Fibroblast of mammary gland (primary cell): ENCODE results near the gene GREM2.
A peak's percentile ranks its signal among the peaks of the same experiment; 100 is the strongest.

Experiments used
- DNase-seq: peaks from one replicate; pipeline ENCODE4 v3.0.0-alpha.2; 2010; ENCODE audit warnings: low read depth
- H3K4me3 ChIP-seq: 2 replicates; pipeline ENCODE4 v1.5.1; 2011; ENCODE audit warnings: low read depth, mild to moderate bottlenecking, low read length, moderate library complexity; ENCODE audit not compliant: control insufficient read depth
- CTCF ChIP-seq: conservative IDR thresholded peaks from 2 replicates; pipeline ENCODE4 v1.5.1; 2011; ENCODE audit warnings: low read depth, low read length, inconsistent platforms; ENCODE audit not compliant: control insufficient read depth, insufficient read depth

GREM2 gene

GRCh38 chr1:240464099-240464498 is 147.9 kb downstream of the GREM2 start:
- H3K4me3 ChIP-seq: no peak overlapping the region
- peak; percentile 60 for DNase-seq
- TF ChIP-seq CTCF: no peak

DNA sequence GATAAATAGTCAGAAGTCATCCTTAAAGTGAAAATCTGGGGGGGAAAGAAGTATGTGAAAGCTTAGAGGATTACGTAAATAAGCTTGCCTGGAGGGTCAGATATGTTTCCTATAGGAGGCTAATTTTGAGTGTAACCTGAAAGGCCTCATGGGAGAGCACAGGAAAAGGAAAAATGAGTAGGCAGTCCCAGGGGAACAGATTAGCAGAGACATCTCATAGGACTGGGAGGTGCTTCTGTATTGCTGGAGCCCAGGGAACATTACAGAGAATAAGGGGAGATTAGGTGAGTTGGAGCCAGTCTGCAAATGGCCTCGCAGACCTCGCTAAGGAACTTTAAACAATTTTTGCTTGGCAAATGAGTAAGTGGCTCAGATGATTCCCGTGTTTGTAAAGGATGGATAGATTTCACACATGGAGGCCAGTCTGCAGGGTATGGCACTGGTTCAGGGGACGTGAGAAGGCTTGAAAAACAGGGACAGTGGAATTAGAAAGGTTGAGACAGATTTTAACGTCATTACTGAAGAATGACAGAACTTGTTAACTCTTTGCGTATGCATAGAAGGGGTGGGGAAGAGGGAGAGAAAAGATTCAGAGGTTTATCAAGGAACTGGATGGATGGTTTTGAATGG is 149.1 kb downstream of the GREM2 start:
- no peak for TF ChIP-seq CTCF
- DNase-seq: peak; percentile 47

DNA sequence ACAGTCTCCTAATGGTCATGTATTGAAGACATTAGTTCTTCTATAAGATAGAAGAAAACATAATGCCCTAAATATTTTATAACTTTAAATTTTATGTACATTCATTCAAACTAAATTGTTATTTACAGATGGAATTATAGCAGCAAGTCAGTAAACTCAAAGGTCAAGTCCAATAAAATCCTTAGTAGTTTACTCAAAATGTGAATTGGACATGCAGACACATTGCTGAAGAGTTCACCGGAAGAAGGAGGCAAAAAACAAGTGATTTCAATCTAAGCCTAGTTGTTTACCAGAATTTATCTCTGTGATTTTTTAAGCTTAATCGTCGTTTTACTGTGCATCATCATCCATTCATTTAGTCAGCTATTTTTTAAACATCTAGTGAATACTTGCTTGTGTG is 149.7 kb downstream of the GREM2 start:
- no peak overlapping the region for H3K4me3 ChIP-seq
- DNase-seq: no peak
- TF ChIP-seq CTCF: no peak

More for the DNA sequence above, 149.1 kb downstream of the GREM2 start:
- H3K4me3 ChIP-seq: no peak overlapping the region

DNA sequence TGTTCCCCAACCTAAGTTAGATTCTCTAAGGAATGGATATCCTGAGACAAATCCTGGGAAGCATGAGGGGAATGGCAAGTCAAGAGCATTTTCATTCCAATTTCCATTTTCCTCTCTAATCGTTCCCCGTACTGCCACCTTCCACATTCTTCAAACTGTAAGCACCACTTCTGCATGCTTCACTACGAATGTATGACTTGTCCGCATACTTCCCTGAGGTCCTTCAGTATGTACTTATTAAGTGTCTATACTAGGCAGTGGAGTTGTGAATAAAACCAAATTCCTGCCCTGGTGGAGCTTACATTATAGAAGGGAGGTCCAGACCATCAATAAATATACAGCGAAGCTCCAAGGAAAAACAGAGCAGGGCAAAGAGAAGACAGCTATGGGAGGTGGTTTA is 154.8 kb downstream of the GREM2 start:
- no peak overlapping the region for H3K4me3 ChIP-seq
- no peak for DNase-seq
- no peak for TF ChIP-seq CTCF

- no peak overlapping the region for H3K4me3 ChIP-seq
- DNase-seq: peak; percentile 48
- TF ChIP-seq CTCF: peak; percentile 59
These were observed 156.6 kb downstream of the GREM2 start for GRCh38 chr1:240455228-240455821.

GRCh38 chr1:240445369-240445768 is 166.6 kb downstream of the GREM2 start:
- no peak for DNase-seq
- no peak overlapping the region for H3K4me3 ChIP-seq
- no peak for TF ChIP-seq CTCF
